LNCAP (cell line): ENCODE measurements around the gene UBAC1.

Experiments used
- TF ChIP-seq, protein P1 (sequence below): fragments of 450-650 bp; IDR thresholded peaks from 2 replicates; pipeline ENCODE4 v1.5.1; 2017; ENCODE audit warnings: mild to moderate bottlenecking

The UBAC1 gene

DNA sequence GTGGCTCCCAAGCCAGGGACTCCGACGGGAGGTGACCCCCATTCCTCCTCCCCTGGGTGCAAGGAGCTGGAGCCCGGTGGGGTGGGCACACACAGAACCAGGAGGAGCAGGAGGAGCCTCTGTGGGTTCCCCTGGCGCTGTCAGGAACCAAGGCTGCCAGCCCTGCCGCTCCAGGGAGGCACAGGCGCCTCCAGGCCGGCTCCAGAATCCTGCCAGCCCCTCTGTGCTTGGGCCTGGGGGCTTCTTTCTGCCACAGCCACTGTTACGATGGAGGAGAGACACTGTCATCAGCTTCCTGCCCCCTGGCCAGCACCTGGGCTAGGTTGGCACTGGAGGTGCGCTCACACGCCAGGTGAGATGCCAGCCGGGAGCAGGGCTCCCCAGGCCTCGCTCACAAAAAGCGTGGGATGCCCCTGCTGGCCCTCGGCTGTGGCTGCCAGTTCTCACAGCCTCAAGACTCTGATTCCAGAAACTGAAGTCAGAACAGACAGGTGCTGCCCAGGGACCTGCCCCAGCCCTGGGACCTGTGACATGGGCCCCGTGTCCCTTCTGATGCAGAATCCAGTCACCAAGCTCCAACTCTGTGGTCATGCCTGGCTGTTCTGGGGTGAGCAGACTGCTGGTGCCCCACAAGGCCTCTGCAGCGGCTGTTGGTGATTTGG is 37.4 kb upstream of the UBAC1 start:
- TF ChIP-seq, protein P1, sequence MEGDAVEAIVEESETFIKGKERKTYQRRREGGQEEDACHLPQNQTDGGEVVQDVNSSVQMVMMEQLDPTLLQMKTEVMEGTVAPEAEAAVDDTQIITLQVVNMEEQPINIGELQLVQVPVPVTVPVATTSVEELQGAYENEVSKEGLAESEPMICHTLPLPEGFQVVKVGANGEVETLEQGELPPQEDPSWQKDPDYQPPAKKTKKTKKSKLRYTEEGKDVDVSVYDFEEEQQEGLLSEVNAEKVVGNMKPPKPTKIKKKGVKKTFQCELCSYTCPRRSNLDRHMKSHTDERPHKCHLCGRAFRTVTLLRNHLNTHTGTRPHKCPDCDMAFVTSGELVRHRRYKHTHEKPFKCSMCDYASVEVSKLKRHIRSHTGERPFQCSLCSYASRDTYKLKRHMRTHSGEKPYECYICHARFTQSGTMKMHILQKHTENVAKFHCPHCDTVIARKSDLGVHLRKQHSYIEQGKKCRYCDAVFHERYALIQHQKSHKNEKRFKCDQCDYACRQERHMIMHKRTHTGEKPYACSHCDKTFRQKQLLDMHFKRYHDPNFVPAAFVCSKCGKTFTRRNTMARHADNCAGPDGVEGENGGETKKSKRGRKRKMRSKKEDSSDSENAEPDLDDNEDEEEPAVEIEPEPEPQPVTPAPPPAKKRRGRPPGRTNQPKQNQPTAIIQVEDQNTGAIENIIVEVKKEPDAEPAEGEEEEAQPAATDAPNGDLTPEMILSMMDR: no peak

DNA sequence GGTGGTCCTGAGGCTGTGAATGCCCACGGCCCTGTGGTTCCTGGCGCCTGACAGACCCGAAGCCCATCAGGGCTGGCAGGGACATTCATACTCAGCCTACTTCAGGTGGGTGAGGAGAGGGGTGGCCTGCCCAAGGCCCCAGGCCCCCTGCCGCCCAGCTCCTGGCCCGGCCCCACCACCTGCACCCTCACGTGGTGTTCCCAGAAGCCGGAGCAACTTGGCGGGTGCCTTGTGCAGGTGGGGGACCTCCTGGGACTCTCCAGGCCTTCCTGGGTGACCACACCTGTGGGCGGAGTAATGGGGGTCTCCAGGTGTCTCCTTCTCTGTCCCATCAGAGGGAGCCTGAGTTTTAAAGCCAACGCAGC is 36.8 kb upstream of the UBAC1 start:
- TF ChIP-seq, protein P1: no peak

- TF ChIP-seq, protein P1: no peak
Measured at GRCh38 chr9:135997090-135998015, 36.2 kb upstream of the UBAC1 start.

- TF ChIP-seq, protein P1: no peak
Measured at GRCh38 chr9:135995816-135996215, 34.6 kb upstream of the UBAC1 start.

GRCh38 chr9:135994501-135995192 is 33.5 kb upstream of the UBAC1 start:
- TF ChIP-seq, protein P1: no peak

GRCh38 chr9:135993765-135994500 is 32.8 kb upstream of the UBAC1 start:
- TF ChIP-seq, protein P1: no peak

DNA sequence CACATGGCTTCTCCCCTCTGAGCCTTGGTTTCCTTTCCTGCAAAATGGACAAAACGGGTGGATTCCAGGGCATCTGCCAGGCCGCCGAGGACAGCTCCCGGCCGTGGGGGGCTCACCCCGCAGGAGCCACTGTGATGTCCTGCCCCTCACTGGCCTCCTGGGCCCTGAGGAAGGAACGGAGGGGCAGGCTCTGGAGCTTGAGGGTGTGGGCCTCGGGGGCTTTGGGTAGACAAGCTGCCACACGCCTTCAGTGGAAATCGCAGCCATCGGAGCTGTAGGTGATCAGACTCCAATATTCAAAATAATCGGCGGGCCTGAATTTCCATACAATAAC is 32.2 kb upstream of the UBAC1 start:
- TF ChIP-seq, protein P1: no peak
